SK-MEL-5 (cell line): Measurements from ENCODE around the gene NKAIN4. TPM values are rescaled to one million over a fixed set of nuclear protein-coding genes. Genes with fewer than 3 reads are reported as not detected.

ENCODE experiments used
- DNase-seq: peaks from one replicate; pipeline ENCODE4 v3.0.0-alpha.2; 2016; ENCODE audit warnings: low read depth, low spot score
- in situ Hi-C: cut with HindIII; loops from 2 replicates; pipeline ENCODE4 v1.10.0; 2016; ENCODE audit warnings: low sequenced_read_pairs, high pct_unique_total_duplicates, low pct_unique_long_range_greater_than_20kb
- total RNA-seq: library from RNA; depleted of rRNA; stranded (reverse); fragments of >200 nt; shearing (Covaris generic); gene quantifications from 2 replicates; pipeline ENCODE4 v1.2.3, GENCODE V29; 2014

Gene NKAIN4
- total RNA-seq, 1 experiment from 2014 or later: not detected

GRCh38 chr20:63279931-63280330 lies 25.7 kb upstream of the NKAIN4 start:
- in situ Hi-C loops: no loop called here
- DNase-seq: no peak

- no peak for DNase-seq
- in situ Hi-C loops: no loop called here
Observed at GRCh38 chr20:63278661-63279060, 24.4 kb upstream of the NKAIN4 start.

- no peak for DNase-seq
- in situ Hi-C loops: no loop called here
Observed at GRCh38 chr20:63277466-63278272, 23.4 kb upstream of the NKAIN4 start.

GRCh38 chr20:63276956-63277355 lies 22.7 kb upstream of the NKAIN4 start:
- in situ Hi-C loops: no loop called here
- DNase-seq: no peak

GRCh38 chr20:63275825-63276224 lies 21.6 kb upstream of the NKAIN4 start:
- in situ Hi-C loops: no loop called here
- DNase-seq: no peak

- peak; percentile 46 for DNase-seq
- in situ Hi-C loops: no loop called here
Observed at GRCh38 chr20:63274381-63275228, 20.3 kb upstream of the NKAIN4 start.

- in situ Hi-C loops: no loop called here
- DNase-seq: peak; percentile 57
Observed at GRCh38 chr20:63273635-63274380, 19.5 kb upstream of the NKAIN4 start.

- in situ Hi-C loops: no loop called here
- no peak for DNase-seq
Observed at GRCh38 chr20:63273059-63273579, 18.9 kb upstream of the NKAIN4 start.

GRCh38 chr20:63272105-63273058 lies 18.1 kb upstream of the NKAIN4 start, which contains the start of gene ARFGAP1:
ARFGAP1 (plus strand) TSS chr20:63272813; CDS start chr20:63275581, 2,768 bp downstream.
- DNase-seq: peak; percentile 87
- in situ Hi-C loops: no loop called here

GRCh38 chr20:63270606-63271325 lies 16.5 kb upstream of the NKAIN4 start:
- in situ Hi-C loops: no loop called here
- no peak for DNase-seq

GRCh38 chr20:63269724-63270123 lies 15.5 kb upstream of the NKAIN4 start:
- in situ Hi-C loops: no loop called here

GRCh38 chr20:63268671-63269439 lies 14.6 kb upstream of the NKAIN4 start:
- in situ Hi-C loops: no loop called here
- DNase-seq: no peak

More at GRCh38 chr20:63269724-63270123, 15.5 kb upstream of the NKAIN4 start:
- no peak for DNase-seq

GRCh38 chr20:63268256-63268655 lies 14.0 kb upstream of the NKAIN4 start:
- DNase-seq: no peak
- in situ Hi-C loops: no loop called here

- in situ Hi-C loops: no loop called here
- no peak for DNase-seq
Observed at GRCh38 chr20:63267691-63268090, 13.4 kb upstream of the NKAIN4 start.

- no peak for DNase-seq
- in situ Hi-C loops: no loop called here
Observed at GRCh38 chr20:63265891-63266515, 11.7 kb upstream of the NKAIN4 start.
